Uterus (tissue), 4 donors: ENCODE results near the gene ANKRD31. TPM values are rescaled to one million over a fixed set of nuclear protein-coding genes. Genes with fewer than 3 reads are reported as not detected.

Experiments used
- DNase-seq, 2 donors: peaks; one replicate each; pipeline ENCODE4 v3.0.0-alpha.2; 2019 to 2020
- H3K27ac ChIP-seq, 2 donors: fragments of 200-600 bp; sonication (generic); 1 replicate in 1 of 2; 2 replicates in 1 of 2; pipeline ENCODE4 v1.5.1; 2016 to 2018
- H3K27me3 ChIP-seq, 2 donors: fragments of 200-600 bp; sonication (generic); one replicate each; pipeline ENCODE4 v1.5.1; 2018 to 2019; ENCODE audit warnings: control low read depth in 1 of 2
- H3K36me3 ChIP-seq, 2 donors: fragments of 200-600 bp; sonication (generic); one replicate each; pipeline ENCODE4 v1.5.1; 2019; ENCODE audit warnings: control low read depth in 1 of 2
- H3K4me1 ChIP-seq, 2 donors: fragments of 200-600 bp; sonication (generic); one replicate each; pipeline ENCODE4 v1.5.1; 2018 to 2019; ENCODE audit warnings: control low read depth in 1 of 2
- H3K4me3 ChIP-seq, 2 donors: fragments of 200-600 bp; sonication (generic); 1 replicate in 1 of 2; 2 replicates in 1 of 2; pipeline ENCODE4 v1.5.1; 2018 to 2019; ENCODE audit warnings: mild to moderate bottlenecking in 1 of 2
- H3K9me3 ChIP-seq, 2 donors: fragments of 200-600 bp; sonication (generic); one replicate each; pipeline ENCODE4 v1.5.1; 2019; ENCODE audit warnings: control low read depth in 1 of 2
- POLR2A ChIP-seq, 2 donors: fragments of 450-650 bp; IDR thresholded peaks; one replicate each; pipeline ENCODE4 v1.6.1; 2016; ENCODE audit warnings: antibody characterized with exemption in 2 of 2, mild to moderate bottlenecking in 1 of 2, moderate library complexity in 1 of 2
- intact Hi-C: fragments of 100-400 bp; cut with DNase I; formaldehyde crosslinking; loops from one replicate; pipeline ENCODE4 v1.15.1; 2023; ENCODE audit warnings: low total_unique reads
- total RNA-seq, 4 donors: library from RNA; depleted of rRNA in 3 of 4; stranded (reverse); fragments of >200 nt in 3 of 4; gene quantifications; one replicate each; pipeline versions ENCODE4 v1.1.0 to v1.2.4, GENCODE V29; 2014 to 2023
- TF ChIP-seq, protein P1 (sequence below), 4 experiments: fragments of 200-600 bp in 2 of 4; fragments of 450-650 bp in 2 of 4; sonication (generic) in 2 of 4; IDR thresholded peaks; one replicate each; pipeline ENCODE4 v1.5.1; 2016 to 2019; ENCODE audit warnings: antibody characterized with exemption in 4 of 4, mild to moderate bottlenecking in 2 of 4, moderate library complexity in 1 of 4
- donor health status: DM: yes; HTN: yes; CAD: no.

Gene ANKRD31
- total RNA-seq, 4 donors from 2014 or later = 0.67 to 0.69 TPM; not detected in 2

DNA sequence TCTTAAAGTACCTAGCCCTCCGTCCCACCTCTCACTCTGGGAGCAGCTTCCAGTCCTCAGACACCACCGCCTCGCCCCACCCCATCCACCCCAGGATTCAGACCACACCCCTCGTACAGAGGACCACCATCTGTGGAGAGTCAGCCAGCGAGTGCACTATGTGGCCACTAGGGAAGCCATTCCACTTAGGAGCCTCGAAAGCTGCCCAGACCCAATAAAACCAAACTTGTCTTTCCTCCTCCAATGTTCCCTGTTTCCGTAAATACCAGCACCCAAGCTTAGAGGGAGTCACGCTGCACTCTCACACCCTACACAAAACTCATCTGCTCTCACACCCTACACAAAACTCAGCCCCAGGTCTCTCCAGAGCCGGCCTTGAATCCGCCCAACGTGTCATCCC lies 186.3 kb downstream of the ANKRD31 start:
- DNase-seq = no peak
- no peak overlapping the region for H3K4me3 ChIP-seq
- peaks cover 0 to 9% of the 10 kb centered on the region in 2 donors for H3K4me1 ChIP-seq
- H3K36me3 ChIP-seq = no peaks in the 10 kb centered on the region
- H3K27me3 ChIP-seq = no peaks in the 10 kb centered on the region
- TF ChIP-seq, protein P1, sequence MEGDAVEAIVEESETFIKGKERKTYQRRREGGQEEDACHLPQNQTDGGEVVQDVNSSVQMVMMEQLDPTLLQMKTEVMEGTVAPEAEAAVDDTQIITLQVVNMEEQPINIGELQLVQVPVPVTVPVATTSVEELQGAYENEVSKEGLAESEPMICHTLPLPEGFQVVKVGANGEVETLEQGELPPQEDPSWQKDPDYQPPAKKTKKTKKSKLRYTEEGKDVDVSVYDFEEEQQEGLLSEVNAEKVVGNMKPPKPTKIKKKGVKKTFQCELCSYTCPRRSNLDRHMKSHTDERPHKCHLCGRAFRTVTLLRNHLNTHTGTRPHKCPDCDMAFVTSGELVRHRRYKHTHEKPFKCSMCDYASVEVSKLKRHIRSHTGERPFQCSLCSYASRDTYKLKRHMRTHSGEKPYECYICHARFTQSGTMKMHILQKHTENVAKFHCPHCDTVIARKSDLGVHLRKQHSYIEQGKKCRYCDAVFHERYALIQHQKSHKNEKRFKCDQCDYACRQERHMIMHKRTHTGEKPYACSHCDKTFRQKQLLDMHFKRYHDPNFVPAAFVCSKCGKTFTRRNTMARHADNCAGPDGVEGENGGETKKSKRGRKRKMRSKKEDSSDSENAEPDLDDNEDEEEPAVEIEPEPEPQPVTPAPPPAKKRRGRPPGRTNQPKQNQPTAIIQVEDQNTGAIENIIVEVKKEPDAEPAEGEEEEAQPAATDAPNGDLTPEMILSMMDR (IDR thresholded peaks at IDR 0.05) = no peak
- no peak for TF ChIP-seq POLR2A (IDR thresholded peaks at IDR 0.05)
- H3K27ac ChIP-seq = no peak overlapping the region
- intact Hi-C loops = no loop called here
- no peaks in the 10 kb centered on the region for H3K9me3 ChIP-seq

DNA sequence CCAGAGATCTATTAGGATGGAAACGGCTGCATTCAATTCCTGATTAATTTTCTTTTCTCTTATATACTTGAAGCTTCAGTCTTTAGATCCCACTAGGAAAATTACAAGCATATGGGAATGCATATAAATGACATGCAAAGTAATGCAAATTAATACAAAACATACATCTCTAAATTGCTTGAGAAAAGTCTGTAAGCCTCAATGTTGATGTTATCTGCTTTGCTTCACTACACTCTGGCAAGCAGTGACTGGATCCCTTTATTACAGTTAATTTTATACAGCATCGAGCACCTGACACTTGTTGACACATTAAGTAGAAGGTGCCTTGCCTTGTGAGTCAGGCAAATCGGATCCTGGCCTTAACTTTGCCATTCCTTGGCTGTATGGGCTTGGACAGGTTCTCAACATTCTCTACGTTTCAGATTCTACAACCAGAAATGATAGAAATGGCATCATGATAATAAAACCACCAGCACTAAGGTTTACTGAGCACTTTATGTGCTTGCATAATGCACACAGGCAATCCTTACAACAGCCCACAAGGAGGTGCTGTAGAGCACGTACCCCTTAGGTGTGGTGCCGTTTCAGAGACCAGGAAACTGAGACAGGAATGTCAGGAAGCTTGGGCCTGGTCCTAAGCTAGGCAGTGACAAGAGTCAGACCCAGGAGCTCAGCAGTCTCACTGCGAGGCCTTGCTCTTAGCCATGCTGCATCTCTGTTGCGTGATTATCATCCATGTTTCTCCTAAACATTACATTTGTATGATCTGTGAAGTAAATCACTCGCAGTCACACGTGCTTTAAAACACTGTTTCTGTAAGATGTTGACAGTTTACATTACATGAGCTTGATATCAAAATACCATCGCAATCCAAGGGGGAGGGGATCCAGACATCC lies 187.0 kb downstream of the ANKRD31 start:
- peaks cover 0 to 9% of the 10 kb centered on the region in 2 donors for H3K4me1 ChIP-seq
- DNase-seq = peak; percentile 30 to 39
- no peak overlapping the region for H3K4me3 ChIP-seq
- no peaks in the 10 kb centered on the region for H3K36me3 ChIP-seq
- TF ChIP-seq, protein P1 (IDR thresholded peaks at IDR 0.05) = peak; percentile 40 to 57 (median 46)
- no peak for TF ChIP-seq POLR2A (IDR thresholded peaks at IDR 0.05)
- intact Hi-C loops = no loop called here
- no peaks in the 10 kb centered on the region for H3K27me3 ChIP-seq
- H3K27ac ChIP-seq = no peak overlapping the region
- H3K9me3 ChIP-seq = no peaks in the 10 kb centered on the region

DNA sequence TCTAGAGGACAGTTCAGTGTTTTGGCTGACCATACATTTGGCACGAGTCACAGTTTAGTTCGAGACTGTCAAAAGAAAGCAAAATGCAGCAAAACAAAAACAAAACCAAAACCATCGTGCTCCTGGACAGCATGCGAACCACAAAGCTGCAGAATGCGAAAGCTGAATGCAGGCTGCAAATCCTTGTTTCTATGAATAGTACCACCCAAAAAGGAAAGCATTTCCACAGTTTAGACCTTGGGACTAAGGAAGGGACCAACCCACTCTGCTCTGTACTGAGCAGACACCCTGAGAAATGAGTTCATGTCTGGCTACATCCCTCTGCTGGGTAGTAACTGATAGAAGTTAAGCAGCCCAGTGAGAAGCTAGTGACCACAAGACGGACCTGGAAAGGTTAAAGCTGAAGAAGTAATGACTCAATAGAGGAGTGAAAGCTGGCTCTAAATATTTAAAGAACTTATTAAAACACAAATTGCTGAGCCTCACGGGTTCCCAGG lies 188.2 kb downstream of the ANKRD31 start:
- H3K4me3 ChIP-seq = no peak overlapping the region
- H3K4me1 ChIP-seq = peaks cover 0 to 9% of the 10 kb centered on the region in 2 donors
- intact Hi-C loops = no loop called here
- no peak for TF ChIP-seq POLR2A (IDR thresholded peaks at IDR 0.05)
- TF ChIP-seq, protein P1 (IDR thresholded peaks at IDR 0.05) = no peak
- no peaks in the 10 kb centered on the region for H3K27me3 ChIP-seq
- no peaks in the 10 kb centered on the region for H3K36me3 ChIP-seq
- H3K9me3 ChIP-seq = no peaks in the 10 kb centered on the region
- no peak for DNase-seq
- H3K27ac ChIP-seq = no peak overlapping the region

DNA sequence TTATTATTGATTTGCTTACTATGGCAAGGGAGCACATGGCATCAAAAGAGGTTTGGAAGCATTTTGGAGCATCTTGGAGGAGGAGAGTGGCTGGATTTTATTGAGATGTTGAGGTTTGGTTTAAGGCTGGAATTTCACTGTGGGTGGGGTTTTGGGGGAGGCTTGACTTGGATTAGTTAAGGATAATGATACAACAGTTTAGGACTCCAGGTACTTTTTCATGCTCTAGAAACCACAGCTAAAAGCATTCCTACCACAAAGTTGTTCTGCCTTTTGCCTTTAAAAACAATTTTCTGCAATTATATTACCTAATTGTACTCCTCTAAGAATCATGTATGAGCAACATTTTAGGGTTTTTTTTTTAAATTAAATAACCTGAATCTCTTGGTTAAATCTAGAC lies 189.3 kb downstream of the ANKRD31 start:
- Histone ChIP-seq H3K27me3 (no peaks in the 10 kb centered on the region), H3K4me3 (no peak overlapping the region), H3K27ac (no peak overlapping the region), H3K9me3 (no peaks in the 10 kb centered on the region), H3K4me1 (peaks cover 0 to 9% of the 10 kb centered on the region in 2 donors), H3K36me3 (no peaks in the 10 kb centered on the region)
- intact Hi-C loops = no loop called here
- no peak for DNase-seq
- TF ChIP-seq, protein P1 (IDR thresholded peaks at IDR 0.05) = no peak
- TF ChIP-seq POLR2A (IDR thresholded peaks at IDR 0.05) = no peak
